Ectodermal cell (in vitro differentiated cells): ENCODE results near the gene SMC1B.
A peak's percentile ranks its signal among the peaks of the same experiment; 100 is the strongest.

Source experiments
- H3K27ac ChIP-seq: 2 replicates; pipeline ENCODE4 v1.7.0; 2013; ENCODE audit warnings: mild to moderate bottlenecking, low read depth, low read length; ENCODE audit not compliant: insufficient read depth, poor library complexity, severe bottlenecking
- H3K27me3 ChIP-seq: 2 replicates; pipeline ENCODE4 v1.7.0; 2013; ENCODE audit warnings: mild to moderate bottlenecking, low read length; ENCODE audit not compliant: insufficient read depth, control insufficient read depth, poor library complexity, severe bottlenecking
- H3K36me3 ChIP-seq: one replicate; pipeline ENCODE4 v1.7.0; 2013; ENCODE audit warnings: low read length; ENCODE audit not compliant: control insufficient read depth, insufficient read depth
- H3K4me1 ChIP-seq: one replicate; pipeline ENCODE4 v1.7.0; 2013; ENCODE audit warnings: low read length; ENCODE audit not compliant: control insufficient read depth, insufficient read depth
- H3K4me3 ChIP-seq: 2 replicates; pipeline ENCODE4 v1.7.0; 2013; ENCODE audit warnings: low read depth, low read length, control low read depth; ENCODE audit not compliant: insufficient read depth
- H3K9me3 ChIP-seq: 2 replicates; pipeline ENCODE4 v1.7.0; 2013; ENCODE audit warnings: mild to moderate bottlenecking, low read length, moderate library complexity; ENCODE audit not compliant: control insufficient read depth
- WGBS, 2 experiments: methylation state at CpG; one replicate each; pipeline ENCODE4 v1.1.7; 2013; ENCODE audit warnings: missing lambda C conversion rate in 2 of 2; 5-methylcytosine and 5-hydroxymethylcytosine counted together

The SMC1B gene

GRCh38 chr22:45314786-45315185, 98.6 kb downstream of the SMC1B start:
- Histone ChIP-seq H3K4me3 (no peak overlapping the region), H3K27me3 (peaks cover 11% of the 10 kb centered on the region), H3K4me1 (peaks cover 40% of the 10 kb centered on the region), H3K36me3 (no peaks in the 10 kb centered on the region), H3K27ac (no peak overlapping the region), H3K9me3 (no peaks in the 10 kb centered on the region)
- WGBS, 2 experiments, result 96 to 97% methylated on average over 6 of the region's 6 CpGs

- Histone ChIP-seq H3K4me3 (no peak overlapping the region), H3K27me3 (peaks cover 11% of the 10 kb centered on the region), H3K36me3 (no peaks in the 10 kb centered on the region), H3K4me1 (peaks cover 35% of the 10 kb centered on the region), H3K27ac (no peak overlapping the region), H3K9me3 (no peaks in the 10 kb centered on the region)
- 90 to 91% methylated on average over 8 of the region's 8 CpGs for WGBS, 2 experiments
These were observed 99.2 kb downstream of the SMC1B start for GRCh38 chr22:45314054-45314721.

DNA sequence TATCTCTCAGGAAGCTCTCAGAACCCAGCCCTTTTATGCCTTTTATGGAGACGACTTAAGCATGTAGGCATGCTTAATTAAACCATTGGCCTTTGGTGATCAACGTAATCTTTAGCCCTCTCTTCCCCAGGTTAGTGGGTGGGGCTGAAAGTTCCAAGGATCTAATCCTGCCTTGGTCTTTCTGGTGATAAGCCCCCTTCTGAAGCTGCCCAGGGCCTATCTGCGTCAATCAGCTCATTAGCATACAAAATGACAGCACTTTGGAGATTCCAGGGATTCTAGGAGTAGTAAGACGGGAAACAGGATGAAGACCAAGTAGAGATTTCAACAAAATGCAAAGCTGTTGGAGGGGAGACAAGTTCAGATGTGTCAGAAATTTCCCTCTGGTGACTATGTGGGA, 100.5 kb downstream of the SMC1B start:
- Histone ChIP-seq H3K4me3 (no peak overlapping the region), H3K9me3 (no peaks in the 10 kb centered on the region), H3K27me3 (peaks cover 11% of the 10 kb centered on the region), H3K27ac (no peak overlapping the region), H3K4me1 (peaks cover 23% of the 10 kb centered on the region), H3K36me3 (no peaks in the 10 kb centered on the region)
- WGBS, 2 experiments, result 63 to 78% methylated on average over 4 of the region's 4 CpGs

GRCh38 chr22:45312415-45312814, 101.0 kb downstream of the SMC1B start:
- Histone ChIP-seq H3K27me3 (peaks cover 11% of the 10 kb centered on the region), H3K4me3 (no peak overlapping the region), H3K9me3 (no peaks in the 10 kb centered on the region), H3K27ac (no peak overlapping the region), H3K4me1 (peaks cover 19% of the 10 kb centered on the region), H3K36me3 (no peaks in the 10 kb centered on the region)
- 82 to 83% methylated on average over 8 of the region's 8 CpGs for WGBS, 2 experiments

DNA sequence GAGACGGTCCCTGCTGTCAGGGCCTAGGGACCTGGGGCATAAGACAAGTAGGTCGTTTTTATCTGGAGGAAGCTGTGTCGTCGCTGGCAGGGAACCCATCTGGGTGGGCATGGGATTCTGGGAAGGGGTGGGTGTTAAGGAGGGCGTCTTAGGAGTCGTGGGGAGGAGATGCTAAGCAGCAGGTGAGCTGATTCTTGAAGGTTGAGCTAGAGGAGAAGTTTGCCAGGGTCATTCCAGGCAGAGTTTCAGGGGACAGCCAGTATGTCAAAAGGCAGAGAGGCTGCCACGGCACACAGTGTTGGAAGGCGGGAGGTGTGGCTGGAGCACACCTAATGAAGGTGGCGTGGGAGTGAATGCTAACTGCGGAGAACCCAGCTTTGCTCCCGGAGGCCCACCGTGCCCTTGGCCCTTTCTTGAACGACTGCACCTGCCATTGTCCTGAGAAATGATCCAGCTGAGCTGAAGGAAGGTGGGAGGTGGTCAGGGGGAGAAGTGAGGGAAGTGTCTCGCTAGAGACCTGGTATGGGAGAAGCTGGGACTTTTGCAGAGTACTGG, 102.3 kb downstream of the SMC1B start:
- no peaks in the 10 kb centered on the region for H3K36me3 ChIP-seq
- WGBS, 2 experiments, result 56% methylated on average over 14 of the region's 14 CpGs
- H3K27me3 ChIP-seq, result peaks cover 11% of the 10 kb centered on the region
- no peaks in the 10 kb centered on the region for H3K9me3 ChIP-seq
- H3K4me3 ChIP-seq, result peak overlapping the region; percentile 85
- H3K4me1 ChIP-seq, result peaks cover 19% of the 10 kb centered on the region
- no peak overlapping the region for H3K27ac ChIP-seq

DNA sequence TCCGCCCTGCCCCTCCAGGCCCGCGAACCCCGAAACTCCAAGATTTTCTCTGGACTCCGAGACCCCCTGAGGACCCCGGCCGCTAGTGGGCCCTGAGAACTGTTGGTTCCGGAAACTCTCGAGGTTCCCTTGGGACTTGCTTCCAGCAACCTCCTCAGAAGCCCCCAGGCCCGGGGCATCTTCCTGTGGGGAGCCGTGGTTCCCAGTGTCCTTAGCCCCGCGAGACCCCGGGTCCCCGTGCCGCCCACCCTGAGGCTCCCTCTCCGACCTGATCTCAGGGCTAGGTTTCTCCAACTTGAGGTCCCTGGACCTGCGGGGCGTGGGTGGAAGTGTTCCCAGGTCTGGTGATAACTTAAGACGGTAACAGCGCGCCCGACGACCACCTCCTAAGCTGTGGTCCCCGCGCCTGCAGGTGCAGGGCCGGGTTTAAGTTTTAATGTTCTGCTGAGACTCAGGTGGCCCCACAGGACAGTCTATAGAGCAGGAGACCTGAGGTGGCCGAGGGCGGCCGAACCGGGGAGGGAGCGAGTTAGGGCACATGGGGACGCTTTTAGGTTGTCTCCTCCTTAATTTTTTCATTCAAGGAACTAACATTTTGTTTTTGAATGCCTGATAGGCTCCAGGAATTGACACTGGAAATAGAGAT, 102.9 kb downstream of the SMC1B start:
- Histone ChIP-seq H3K36me3 (no peaks in the 10 kb centered on the region), H3K4me3 (peak overlapping the region; percentile 85), H3K27me3 (peaks cover 11% of the 10 kb centered on the region), H3K4me1 (peaks cover 19% of the 10 kb centered on the region), H3K9me3 (no peaks in the 10 kb centered on the region), H3K27ac (peak overlapping the region; percentile 23)
- WGBS, 2 experiments, result 6% methylated on average over 33 of the region's 33 CpGs

GRCh38 chr22:45309422-45310227, 103.8 kb downstream of the SMC1B start, which contains the start of gene FAM118A:
FAM118A (plus strand) TSS chr22:45309934; CDS start chr22:45322380, 12,446 bp downstream.
- Histone ChIP-seq H3K27ac (peak within 1 kb of the TSS; percentile 23), H3K9me3 (no peaks in the 10 kb centered on the region), H3K4me1 (peaks cover 19% of the 10 kb centered on the region), H3K36me3 (no peaks in the 10 kb centered on the region), H3K27me3 (peaks cover 11% of the 10 kb centered on the region), H3K4me3 (peak within 1 kb of the TSS; percentile 85)
- WGBS, 2 experiments, result 1% methylated on average over 95 of the region's 95 CpGs

DNA sequence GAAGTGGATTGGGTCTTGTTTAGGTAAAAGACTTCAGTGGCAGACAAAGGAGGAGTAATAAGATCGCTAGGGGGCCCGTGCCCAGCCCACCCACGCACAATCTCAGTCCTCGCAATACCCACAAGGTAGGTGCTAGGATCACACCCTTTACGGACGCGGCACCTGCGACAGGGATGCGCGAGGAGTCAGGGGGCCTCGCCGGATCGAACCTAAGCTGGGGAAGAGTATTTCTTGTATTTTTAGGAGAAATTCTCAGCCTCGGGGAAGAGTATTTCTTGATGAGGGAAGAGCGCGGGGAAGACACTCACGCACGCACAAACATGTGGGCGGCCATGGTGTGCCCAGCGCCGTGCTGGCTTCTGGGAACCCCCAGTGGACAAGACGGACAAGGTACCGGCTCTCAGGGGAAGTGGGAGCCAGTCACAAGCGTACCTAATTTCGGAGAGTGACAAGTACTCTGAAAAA, 104.4 kb downstream of the SMC1B start:
- no peak overlapping the region for H3K27ac ChIP-seq
- H3K36me3 ChIP-seq, result no peaks in the 10 kb centered on the region
- H3K4me1 ChIP-seq, result peaks cover 18% of the 10 kb centered on the region
- no peaks in the 10 kb centered on the region for H3K9me3 ChIP-seq
- peak overlapping the region; percentile 85 for H3K4me3 ChIP-seq
- WGBS, 2 experiments, result 77 to 80% methylated on average over 25 of the region's 25 CpGs
- peaks cover 11% of the 10 kb centered on the region for H3K27me3 ChIP-seq

- 86 to 87% methylated on average over 5 to 6 of the region's 6 CpGs for WGBS, 2 experiments
- no peak overlapping the region for H3K27ac ChIP-seq
These were observed 104.9 kb downstream of the SMC1B start for GRCh38 chr22:45308391-45308956.

More at GRCh38 chr22:45308391-45308956, 104.9 kb downstream of the SMC1B start:
- peaks cover 14% of the 10 kb centered on the region for H3K4me1 ChIP-seq
- no peaks in the 10 kb centered on the region for H3K36me3 ChIP-seq
- no peak overlapping the region for H3K4me3 ChIP-seq
- H3K9me3 ChIP-seq, result no peaks in the 10 kb centered on the region
- H3K27me3 ChIP-seq, result peaks cover 11% of the 10 kb centered on the region
